ENCODE data around the gene FMO5.
"Not testable (repeated sequence)": the region's sequence is repeated elsewhere in the genome, so short reads cannot be mapped to it uniquely, and the experiment has no call there.

The FMO5 gene

GRCh38 chr1:147201786-147202185 is 23.4 kb downstream of the FMO5 start:
- no peak for TF ChIP-seq CTCF (IDR thresholded peaks at IDR 0.05)
- Histone ChIP-seq H3K36me3 (no peaks in the 10 kb centered on the region), H3K27ac (no peak overlapping the region), H3K27me3 (no peaks in the 10 kb centered on the region), H3K4me1 (no peaks in the 10 kb centered on the region), H3K4me3 (no peak overlapping the region), H3K9me3 (no peaks in the 10 kb centered on the region)
- DNase-seq: no peak
- intact Hi-C loops (cut with DNase I; ENCODE audit: low total_unique reads): no loop called here

GRCh38 chr1:147201276-147201675 is 23.9 kb downstream of the FMO5 start:
- no peak for TF ChIP-seq CTCF (IDR thresholded peaks at IDR 0.05)
- no peaks in the 10 kb centered on the region for H3K9me3 ChIP-seq
- intact Hi-C loops (cut with DNase I; ENCODE audit: low total_unique reads): no loop called here
- no peaks in the 10 kb centered on the region for H3K27me3 ChIP-seq
- H3K4me1 ChIP-seq: no peaks in the 10 kb centered on the region
- H3K27ac ChIP-seq: no peak overlapping the region
- H3K4me3 ChIP-seq: no peak overlapping the region
- no peak for DNase-seq
- H3K36me3 ChIP-seq: no peaks in the 10 kb centered on the region

- intact Hi-C loops (cut with DNase I; ENCODE audit: low total_unique reads); H3K9me3 ChIP-seq; H3K4me1 ChIP-seq; H3K27ac ChIP-seq; H3K27me3 ChIP-seq; DNase-seq; H3K4me3 ChIP-seq; H3K36me3 ChIP-seq: not testable (repeated sequence)
Observed at GRCh38 chr1:147197324-147197723, 27.8 kb downstream of the FMO5 start.

GRCh38 chr1:147189514-147189913 is 35.6 kb downstream of the FMO5 start:
- no peak overlapping the region for H3K27ac ChIP-seq
- H3K36me3 ChIP-seq: no peaks in the 10 kb centered on the region
- H3K27me3 ChIP-seq: no peaks in the 10 kb centered on the region
- no peak for TF ChIP-seq CTCF (IDR thresholded peaks at IDR 0.05)
- no peak overlapping the region for H3K4me3 ChIP-seq
- no peak for DNase-seq
- intact Hi-C loops (cut with DNase I; ENCODE audit: low total_unique reads): no loop called here
- H3K4me1 ChIP-seq: no peaks in the 10 kb centered on the region
- no peaks in the 10 kb centered on the region for H3K9me3 ChIP-seq

- Histone ChIP-seq H3K27ac (no peak overlapping the region), H3K4me1 (no peaks in the 10 kb centered on the region), H3K9me3 (no peaks in the 10 kb centered on the region), H3K4me3 (no peak overlapping the region), H3K27me3 (no peaks in the 10 kb centered on the region), H3K36me3 (no peaks in the 10 kb centered on the region)
- intact Hi-C loops (cut with DNase I; ENCODE audit: low total_unique reads): no loop called here
- DNase-seq: no peak
- TF ChIP-seq CTCF (IDR thresholded peaks at IDR 0.05): no peak
Observed at GRCh38 chr1:147185432-147185831, 39.7 kb downstream of the FMO5 start.

- Histone ChIP-seq H3K27ac (peak overlapping the region; percentile 56 to 69), H3K36me3 (peaks cover 0 to 6% (median 0%) of the 10 kb centered on the region in 3 donors), H3K27me3 (no peaks in the 10 kb centered on the region), H3K9me3 (no peaks in the 10 kb centered on the region), H3K4me3 (peak overlapping the region; percentile 40 to 50), H3K4me1 (peaks cover 0 to 31% (median 7%) of the 10 kb centered on the region in 4 donors)
- no peak for TF ChIP-seq CTCF (IDR thresholded peaks at IDR 0.05)
- intact Hi-C loops (cut with DNase I; ENCODE audit: low total_unique reads): no loop called here
- DNase-seq: peak in 1 of 2 donors; percentile 67
Observed at GRCh38 chr1:147177611-147178380, 47.3 kb downstream of the FMO5 start.

Data from tibial artery (tissue), 4 donors.